Vagina (tissue), 2 donors: ENCODE data around the gene GABARAP. TPM values are rescaled to one million over a fixed set of nuclear protein-coding genes. Genes with fewer than 3 reads are reported as not detected.
A peak's percentile ranks its signal among the peaks of the same experiment; 100 is the strongest.

ENCODE experiments used
- DNase-seq, 2 donors: peaks; one replicate each; pipeline ENCODE4 v3.0.0-alpha.2; 2017; ENCODE audit errors: extremely low spot score in 2 of 2
- H3K27ac ChIP-seq: fragments of 200-600 bp; sonication (generic); one replicate; pipeline ENCODE4 v1.5.1; 2019
- H3K27me3 ChIP-seq: fragments of 200-600 bp; sonication (generic); one replicate; pipeline ENCODE4 v1.5.1; 2019
- H3K36me3 ChIP-seq, 2 donors: fragments of 200-600 bp; sonication (generic); one replicate each; pipeline ENCODE4 v1.5.1; 2017 to 2019
- H3K4me1 ChIP-seq: fragments of 200-600 bp; sonication (generic); one replicate; pipeline ENCODE4 v1.5.1; 2019
- H3K4me3 ChIP-seq, 2 donors: fragments of 200-600 bp; sonication (generic); 1 replicate in 1 of 2; 2 replicates in 1 of 2; pipeline ENCODE4 v1.5.1; 2016 to 2019
- H3K9me3 ChIP-seq: fragments of 200-600 bp; sonication (generic); one replicate; pipeline ENCODE4 v1.5.1; 2019
- POLR2A ChIP-seq, 2 donors: fragments of 450-650 bp; IDR thresholded peaks; one replicate each; pipeline ENCODE4 v1.6.1; 2017; ENCODE audit warnings: antibody characterized with exemption in 2 of 2, mild to moderate bottlenecking in 2 of 2, moderate library complexity in 2 of 2
- POLR2AphosphoS5 ChIP-seq, 2 donors: sonication (generic); formaldehyde crosslinking; IDR thresholded peaks; one replicate each; pipeline ENCODE4 v1.9.0; 2017; ENCODE audit warnings: antibody characterized with exemption in 2 of 2, mild to moderate bottlenecking in 2 of 2, low read depth in 1 of 2; ENCODE audit not compliant: insufficient read depth in 1 of 2
- intact Hi-C: fragments of 100-400 bp; cut with DNase I; formaldehyde crosslinking; loops from one replicate; pipeline ENCODE4 v1.15.1; 2023
- total RNA-seq: library from RNA; depleted of rRNA; stranded (reverse); fragments of >200 nt; gene quantifications from one replicate; pipeline ENCODE4 v1.2.3, GENCODE V29; 2016
- TF ChIP-seq, protein P1 (sequence below), 3 experiments: fragments of 450-650 bp in 2 of 3; fragments of 200-600 bp in 1 of 3; sonication (generic) in 1 of 3; IDR thresholded peaks; one replicate each; pipeline ENCODE4 v1.5.1; 2017 to 2019; ENCODE audit warnings: antibody characterized with exemption in 3 of 3, mild to moderate bottlenecking in 2 of 3, moderate library complexity in 2 of 3

GABARAP gene
- total RNA-seq, 1 donor from 2014 or later, result 395 TPM

GRCh38 chr17:7215652-7216180 is 26.5 kb downstream of the GABARAP start:
- Histone ChIP-seq H3K9me3 (no peaks in the 10 kb centered on the region), H3K36me3 (no peaks in the 10 kb centered on the region), H3K4me3 (peak overlapping the region; percentile 54 to 55), H3K4me1 (peaks cover 72% of the 10 kb centered on the region), H3K27me3 (no peaks in the 10 kb centered on the region), H3K27ac (peak overlapping the region; percentile 99)
- intact Hi-C loops, result no loop called here
- DNase-seq, result no peak
- TF ChIP-seq POLR2A (IDR thresholded peaks at IDR 0.05) (no peak), POLR2AphosphoS5 (IDR thresholded peaks at IDR 0.05; ENCODE audit: insufficient read depth in 1 of 2, low read depth in 1 of 2) (no peak)
- TF ChIP-seq, protein P1, sequence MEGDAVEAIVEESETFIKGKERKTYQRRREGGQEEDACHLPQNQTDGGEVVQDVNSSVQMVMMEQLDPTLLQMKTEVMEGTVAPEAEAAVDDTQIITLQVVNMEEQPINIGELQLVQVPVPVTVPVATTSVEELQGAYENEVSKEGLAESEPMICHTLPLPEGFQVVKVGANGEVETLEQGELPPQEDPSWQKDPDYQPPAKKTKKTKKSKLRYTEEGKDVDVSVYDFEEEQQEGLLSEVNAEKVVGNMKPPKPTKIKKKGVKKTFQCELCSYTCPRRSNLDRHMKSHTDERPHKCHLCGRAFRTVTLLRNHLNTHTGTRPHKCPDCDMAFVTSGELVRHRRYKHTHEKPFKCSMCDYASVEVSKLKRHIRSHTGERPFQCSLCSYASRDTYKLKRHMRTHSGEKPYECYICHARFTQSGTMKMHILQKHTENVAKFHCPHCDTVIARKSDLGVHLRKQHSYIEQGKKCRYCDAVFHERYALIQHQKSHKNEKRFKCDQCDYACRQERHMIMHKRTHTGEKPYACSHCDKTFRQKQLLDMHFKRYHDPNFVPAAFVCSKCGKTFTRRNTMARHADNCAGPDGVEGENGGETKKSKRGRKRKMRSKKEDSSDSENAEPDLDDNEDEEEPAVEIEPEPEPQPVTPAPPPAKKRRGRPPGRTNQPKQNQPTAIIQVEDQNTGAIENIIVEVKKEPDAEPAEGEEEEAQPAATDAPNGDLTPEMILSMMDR (IDR thresholded peaks at IDR 0.05), result no peak

- TF ChIP-seq, protein P1 (IDR thresholded peaks at IDR 0.05), result no peak
- TF ChIP-seq POLR2AphosphoS5 (IDR thresholded peaks at IDR 0.05; ENCODE audit: insufficient read depth in 1 of 2, low read depth in 1 of 2) (peak in 1 of 2 donors; percentile 63), POLR2A (IDR thresholded peaks at IDR 0.05) (no peak)
- Histone ChIP-seq H3K4me3 (peak overlapping the region; percentile 54 to 55), H3K27ac (peak overlapping the region; percentile 99), H3K36me3 (no peaks in the 10 kb centered on the region), H3K9me3 (no peaks in the 10 kb centered on the region), H3K27me3 (no peaks in the 10 kb centered on the region), H3K4me1 (peaks cover 68% of the 10 kb centered on the region)
- intact Hi-C loops, result no loop called here
- DNase-seq, result peak in 1 of 2 donors; percentile 99
These were observed 27.1 kb downstream of the GABARAP start for GRCh38 chr17:7215136-7215638.

- no peak for DNase-seq
- H3K36me3 ChIP-seq, result no peaks in the 10 kb centered on the region
- no peaks in the 10 kb centered on the region for H3K9me3 ChIP-seq
- TF ChIP-seq POLR2A (IDR thresholded peaks at IDR 0.05) (no peak), POLR2AphosphoS5 (IDR thresholded peaks at IDR 0.05; ENCODE audit: insufficient read depth in 1 of 2, low read depth in 1 of 2) (peak in 1 of 2 donors; percentile 82)
- TF ChIP-seq, protein P1 (IDR thresholded peaks at IDR 0.05), result peak in 2 of 3 experiments; percentile 23 to 26
- H3K4me3 ChIP-seq, result peak overlapping the region; percentile 54 to 55
- H3K4me1 ChIP-seq, result peaks cover 68% of the 10 kb centered on the region
- H3K27me3 ChIP-seq, result no peaks in the 10 kb centered on the region
- peak overlapping the region; percentile 99 for H3K27ac ChIP-seq
- intact Hi-C loops, result no loop called here
These were observed 27.7 kb downstream of the GABARAP start for GRCh38 chr17:7214300-7215135.

- Histone ChIP-seq H3K27me3 (no peaks in the 10 kb centered on the region), H3K4me1 (peaks cover 61% of the 10 kb centered on the region), H3K36me3 (no peaks in the 10 kb centered on the region), H3K4me3 (peak overlapping the region; percentile 54 to 55), H3K9me3 (no peaks in the 10 kb centered on the region), H3K27ac (peak overlapping the region; percentile 99)
- TF ChIP-seq, protein P1 (IDR thresholded peaks at IDR 0.05), result peak in 1 of 3 experiments; percentile 16
- TF ChIP-seq POLR2A (IDR thresholded peaks at IDR 0.05) (no peak), POLR2AphosphoS5 (IDR thresholded peaks at IDR 0.05; ENCODE audit: insufficient read depth in 1 of 2, low read depth in 1 of 2) (no peak)
- intact Hi-C loops, result no loop called here
- no peak for DNase-seq
These were observed 28.4 kb downstream of the GABARAP start for GRCh38 chr17:7213895-7214299.
